CD1c-positive myeloid dendritic cell (primary cell): Measurements from ENCODE around the gene MRPS24.
"Not testable (repeated sequence)": the region's sequence is repeated elsewhere in the genome, so short reads cannot be mapped to it uniquely, and the experiment has no call there.

Source experiments
- DNase-seq: peaks from one replicate; pipeline ENCODE4 v3.0.0-alpha.2; 2016; ENCODE audit errors: extremely low spot score

The MRPS24 gene

GRCh38 chr7:43869006-43869866, at the start of gene MRPS24:
MRPS24 (minus strand) TSS chr7:43869517; CDS start chr7:43869495, 22 bp downstream.
- peak; percentile 97 for DNase-seq

- DNase-seq: no peak
Observed at GRCh38 chr7:43915907-43916306, 46.6 kb upstream of the MRPS24 start.

- no peak for DNase-seq
Observed at GRCh38 chr7:43914795-43915194, 45.5 kb upstream of the MRPS24 start.

GRCh38 chr7:43906331-43907010, 37.2 kb upstream of the MRPS24 start, which contains the start of gene URGCP:
URGCP (minus strand) TSS chr7:43906596; CDS start chr7:43906575, 21 bp downstream.
- peak; percentile 68 for DNase-seq

- peak; percentile 13 for DNase-seq
Observed at GRCh38 chr7:43905956-43906330, 36.6 kb upstream of the MRPS24 start.

GRCh38 chr7:43905209-43905946, 36.1 kb upstream of the MRPS24 start:
- DNase-seq: no peak

GRCh38 chr7:43904533-43905208, 35.4 kb upstream of the MRPS24 start:
- DNase-seq: no peak

GRCh38 chr7:43902542-43903054, 33.3 kb upstream of the MRPS24 start:
- DNase-seq: no peak

GRCh38 chr7:43898571-43898970, 29.3 kb upstream of the MRPS24 start:
- DNase-seq: not testable (repeated sequence)

GRCh38 chr7:43895847-43896415, 26.6 kb upstream of the MRPS24 start:
- no peak for DNase-seq

GRCh38 chr7:43891069-43891955, 22.0 kb upstream of the MRPS24 start:
- DNase-seq: no peak

GRCh38 chr7:43890468-43890867, 21.2 kb upstream of the MRPS24 start:
- no peak for DNase-seq

GRCh38 chr7:43888993-43889945, 20.0 kb upstream of the MRPS24 start:
- DNase-seq: no peak

GRCh38 chr7:43884617-43885016, 15.3 kb upstream of the MRPS24 start:
- no peak for DNase-seq

- DNase-seq: no peak
Observed at GRCh38 chr7:43884209-43884608, 14.9 kb upstream of the MRPS24 start.

- DNase-seq: peak; percentile 16
Observed at GRCh38 chr7:43880596-43880995, 11.3 kb upstream of the MRPS24 start.

GRCh38 chr7:43879477-43879876, 10.2 kb upstream of the MRPS24 start:
- DNase-seq: no peak

- DNase-seq: no peak
Observed at GRCh38 chr7:43878867-43879266, 9.6 kb upstream of the MRPS24 start.
